ENCODE data around the gene ARSG. TPM values are rescaled to one million over a fixed set of nuclear protein-coding genes. Genes with fewer than 3 reads are reported as not detected.

Gene ARSG
- polyA plus RNA-seq, 3 donors from 2014 or later, result 15.0 to 18.7 (median 15.3) TPM

GRCh38 chr17:68429881-68430280 is 138.6 kb downstream of the ARSG start:
- Mint-ChIP-seq H3K36me3 (peaks cover 26 to 61% (median 28%) of the 10 kb centered on the region in 3 donors), H3K27ac (no peak overlapping the region), H3K27me3 (ENCODE audit: low read depth in 3 of 3) (peaks cover 0 to 5% (median 2%) of the 10 kb centered on the region in 3 donors), H3K4me1 (peaks cover 0 to 6% of the 10 kb centered on the region in 2 donors), H3K4me3 (no peak overlapping the region), H3K9me3 (no peaks in the 10 kb centered on the region)
- DNase-seq, result no peak

DNA sequence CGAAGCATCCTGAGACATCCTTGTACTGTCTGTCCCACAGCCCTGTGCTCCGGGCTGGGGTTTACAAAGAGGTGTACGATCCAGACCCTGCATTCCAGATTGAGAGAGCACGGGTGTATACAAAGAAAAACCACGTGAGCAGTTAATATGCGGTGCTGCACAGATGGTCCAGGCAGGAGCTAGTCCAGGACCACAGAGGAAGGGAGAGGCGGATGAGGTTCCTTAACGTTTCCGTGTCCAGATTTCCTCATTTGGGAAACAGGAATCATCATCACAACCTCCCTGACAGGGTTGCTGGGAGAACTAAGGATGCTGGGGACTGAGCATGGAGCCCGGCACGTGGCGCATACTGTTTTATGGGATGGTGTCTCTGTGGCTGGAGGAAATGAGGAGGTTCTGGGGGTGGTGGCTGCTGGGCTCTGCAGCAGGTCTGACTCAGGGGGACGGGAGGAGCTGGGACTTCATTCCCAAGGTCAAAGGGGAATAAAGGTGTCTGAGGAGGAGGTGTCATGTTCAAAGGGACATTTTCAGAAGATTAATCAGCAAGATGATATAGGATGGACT is 139.8 kb downstream of the ARSG start:
- DNase-seq, result no peak
- Mint-ChIP-seq H3K4me3 (no peak overlapping the region), H3K9me3 (no peaks in the 10 kb centered on the region), H3K27ac (peak overlapping the region in 3 of 6 donors; percentile 29 to 71 (median 51)), H3K4me1 (peaks cover 5 to 12% of the 10 kb centered on the region in 2 donors), H3K27me3 (ENCODE audit: low read depth in 3 of 3) (peaks cover 0 to 5% (median 0%) of the 10 kb centered on the region in 3 donors), H3K36me3 (peaks cover 26 to 63% (median 29%) of the 10 kb centered on the region in 3 donors)

- peak overlapping the region in 5 of 6 donors; percentile 5 to 73 (median 35) for H3K27ac Mint-ChIP-seq
- peak in 1 of 3 donors; percentile 22 for DNase-seq
- H3K27me3 Mint-ChIP-seq (ENCODE audit: low read depth in 3 of 3), result peaks cover 0 to 5% (median 4%) of the 10 kb centered on the region in 3 donors
These were observed 140.4 kb downstream of the ARSG start for GRCh38 chr17:68431661-68432071.

DNA sequence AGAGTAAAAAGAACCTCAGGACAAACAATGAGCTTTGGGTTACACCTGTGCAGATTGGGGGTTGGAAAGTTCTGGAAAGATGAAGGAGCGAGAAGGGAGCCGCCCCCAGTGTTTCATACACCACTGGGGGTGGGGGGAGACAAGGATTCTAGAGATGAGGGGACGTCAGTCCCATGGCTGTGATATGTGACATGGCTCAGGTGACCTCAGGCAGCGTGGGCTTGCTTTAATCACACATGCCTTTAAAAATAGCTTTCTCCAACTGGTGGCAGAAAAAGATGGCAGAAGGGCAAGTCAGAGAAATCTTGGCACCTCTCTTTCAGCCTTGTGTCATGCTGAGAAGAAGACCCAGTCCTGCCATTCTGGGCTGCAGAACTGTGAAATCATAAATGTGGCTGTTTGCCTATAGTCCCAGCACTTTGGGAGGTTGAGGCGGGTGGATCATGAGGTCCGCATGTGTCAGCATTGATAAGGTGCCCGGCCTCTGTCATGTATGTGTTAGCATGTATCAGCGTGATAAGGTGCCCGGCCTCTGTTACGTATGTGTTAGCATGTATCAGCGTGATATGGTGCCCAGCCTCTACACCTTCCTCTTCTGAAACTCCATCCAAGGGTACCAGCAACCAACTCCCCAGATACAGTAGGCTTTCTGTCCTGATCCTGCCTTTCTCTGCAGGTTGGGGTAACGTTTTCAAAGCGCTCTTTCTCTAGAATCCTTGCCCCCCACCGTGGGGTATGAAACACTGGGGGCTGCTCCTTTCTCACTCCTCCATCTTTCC is 141.0 kb downstream of the ARSG start:
- no peak for DNase-seq
- Mint-ChIP-seq H3K9me3 (no peaks in the 10 kb centered on the region), H3K4me1 (peaks cover 17 to 23% of the 10 kb centered on the region in 2 donors), H3K4me3 (no peak overlapping the region), H3K27ac (peak overlapping the region in 5 of 6 donors; percentile 5 to 73 (median 35)), H3K27me3 (ENCODE audit: low read depth in 3 of 3) (peaks cover 0 to 5% (median 4%) of the 10 kb centered on the region in 3 donors), H3K36me3 (peaks cover 26 to 58% (median 32%) of the 10 kb centered on the region in 3 donors)

More at GRCh38 chr17:68431661-68432071, 140.4 kb downstream of the ARSG start:
- Mint-ChIP-seq H3K4me3 (no peak overlapping the region), H3K4me1 (peaks cover 11 to 17% of the 10 kb centered on the region in 2 donors), H3K36me3 (peaks cover 26 to 62% (median 32%) of the 10 kb centered on the region in 3 donors), H3K9me3 (no peaks in the 10 kb centered on the region)

GRCh38 chr17:68433211-68433610 is 141.9 kb downstream of the ARSG start:
- no peaks in the 10 kb centered on the region for H3K9me3 Mint-ChIP-seq
- H3K4me3 Mint-ChIP-seq, result no peak overlapping the region
- peaks cover 26 to 58% (median 32%) of the 10 kb centered on the region in 3 donors for H3K36me3 Mint-ChIP-seq
- peaks cover 2 to 12% (median 10%) of the 10 kb centered on the region in 3 donors for H3K27me3 Mint-ChIP-seq (ENCODE audit: low read depth in 3 of 3)
- peaks cover 26 to 32% of the 10 kb centered on the region in 2 donors for H3K4me1 Mint-ChIP-seq
- no peak for DNase-seq
- H3K27ac Mint-ChIP-seq, result peak overlapping the region in 2 of 6 donors; percentile 13 to 49

GRCh38 chr17:68433911-68434508 is 142.7 kb downstream of the ARSG start:
- H3K4me3 Mint-ChIP-seq, result no peak overlapping the region
- peaks cover 2 to 12% (median 10%) of the 10 kb centered on the region in 3 donors for H3K27me3 Mint-ChIP-seq (ENCODE audit: low read depth in 3 of 3)
- no peaks in the 10 kb centered on the region for H3K9me3 Mint-ChIP-seq
- H3K27ac Mint-ChIP-seq, result peak overlapping the region in 2 of 6 donors; percentile 9 to 32
- H3K4me1 Mint-ChIP-seq, result peaks cover 34 to 40% of the 10 kb centered on the region in 2 donors
- no peak for DNase-seq
- H3K36me3 Mint-ChIP-seq, result peaks cover 24 to 53% (median 27%) of the 10 kb centered on the region in 3 donors

DNA sequence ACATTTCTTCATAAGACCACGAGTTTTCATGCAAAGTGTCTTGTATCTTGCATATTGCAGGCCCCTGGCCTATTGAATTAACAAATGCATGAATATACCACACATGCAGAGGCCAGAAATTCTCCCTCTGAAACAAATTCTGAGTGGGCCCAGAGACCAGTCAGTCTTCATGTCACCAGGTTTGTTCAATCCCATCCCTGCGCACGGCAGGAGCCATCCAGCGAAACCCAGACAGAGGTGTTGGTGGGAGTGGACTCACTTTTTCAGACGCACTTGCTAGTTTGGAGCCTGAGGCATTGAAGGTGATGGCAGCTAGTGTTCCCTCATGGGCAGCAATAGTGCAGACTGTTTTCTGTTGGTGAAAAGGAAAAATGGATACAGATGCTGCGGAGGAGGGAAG is 144.1 kb downstream of the ARSG start:
- peaks cover 22 to 47% (median 25%) of the 10 kb centered on the region in 3 donors for H3K36me3 Mint-ChIP-seq
- H3K4me1 Mint-ChIP-seq, result peaks cover 43 to 50% of the 10 kb centered on the region in 2 donors
- no peaks in the 10 kb centered on the region for H3K9me3 Mint-ChIP-seq
- no peak overlapping the region for H3K4me3 Mint-ChIP-seq
- H3K27ac Mint-ChIP-seq, result no peak overlapping the region
- DNase-seq, result no peak
- H3K27me3 Mint-ChIP-seq (ENCODE audit: low read depth in 3 of 3), result peaks cover 2 to 12% (median 5%) of the 10 kb centered on the region in 3 donors

- Mint-ChIP-seq H3K27me3 (ENCODE audit: low read depth in 3 of 3) (peaks cover 2 to 12% (median 5%) of the 10 kb centered on the region in 3 donors), H3K4me1 (peaks cover 51 to 57% of the 10 kb centered on the region in 2 donors), H3K4me3 (peak overlapping the region; percentile 63 to 96 (median 68)), H3K27ac (peak overlapping the region; percentile 94 to 97 (median 96)), H3K36me3 (peaks cover 22 to 46% (median 23%) of the 10 kb centered on the region in 3 donors), H3K9me3 (no peaks in the 10 kb centered on the region)
- peak; percentile 76 to 84 (median 82) for DNase-seq
These were observed 144.9 kb downstream of the ARSG start for GRCh38 chr17:68435876-68436842.

GRCh38 chr17:68437979-68438822 is 146.9 kb downstream of the ARSG start:
- DNase-seq, result peak; percentile 67 to 70 (median 68)
- peaks cover 58% of the 10 kb centered on the region in 2 donors for H3K4me1 Mint-ChIP-seq
- peak overlapping the region; percentile 94 to 97 (median 96) for H3K27ac Mint-ChIP-seq
- H3K27me3 Mint-ChIP-seq (ENCODE audit: low read depth in 3 of 3), result peaks cover 2 to 12% (median 5%) of the 10 kb centered on the region in 3 donors
- peak overlapping the region; percentile 79 to 96 (median 92) for H3K4me3 Mint-ChIP-seq
- no peaks in the 10 kb centered on the region for H3K9me3 Mint-ChIP-seq
- peaks cover 7 to 27% (median 9%) of the 10 kb centered on the region in 3 donors for H3K36me3 Mint-ChIP-seq

DNA sequence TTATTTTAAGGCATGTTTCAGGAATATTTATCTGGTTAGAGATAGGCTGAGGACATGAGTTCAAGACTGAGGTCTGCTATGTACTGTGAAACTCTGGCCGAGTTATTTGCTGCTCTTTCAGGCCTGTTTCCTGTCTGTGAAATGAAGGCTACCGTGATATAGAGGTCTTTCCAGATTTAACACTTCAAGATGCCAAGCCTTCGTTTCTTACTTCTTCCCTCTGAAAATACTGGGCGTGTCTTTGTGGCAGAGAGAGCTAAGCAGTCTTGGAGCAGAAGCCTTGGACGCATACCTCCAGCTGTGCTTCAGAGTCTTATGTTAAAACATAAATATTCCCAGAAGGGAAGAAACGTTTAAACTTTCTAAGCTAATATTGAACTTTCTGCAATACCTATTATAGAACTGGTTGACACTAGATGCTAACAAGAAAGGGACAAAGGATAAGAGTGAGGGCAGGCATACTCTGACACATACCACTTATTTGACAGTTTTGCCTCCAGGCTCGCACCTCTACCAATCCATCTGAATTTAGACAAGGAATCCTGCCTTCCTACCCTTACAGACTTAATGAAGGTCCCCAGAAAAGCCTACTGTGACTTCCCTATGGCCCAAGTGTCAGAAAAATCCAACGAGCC is 148.5 kb downstream of the ARSG start:
- Mint-ChIP-seq H3K36me3 (peaks cover 11 to 26% (median 13%) of the 10 kb centered on the region in 3 donors), H3K27ac (peak overlapping the region; percentile 68 to 96 (median 82)), H3K4me3 (no peak overlapping the region), H3K4me1 (peaks cover 58% of the 10 kb centered on the region in 2 donors), H3K9me3 (no peaks in the 10 kb centered on the region), H3K27me3 (ENCODE audit: low read depth in 3 of 3) (peaks cover 2 to 12% (median 5%) of the 10 kb centered on the region in 3 donors)
- no peak for DNase-seq

DNA sequence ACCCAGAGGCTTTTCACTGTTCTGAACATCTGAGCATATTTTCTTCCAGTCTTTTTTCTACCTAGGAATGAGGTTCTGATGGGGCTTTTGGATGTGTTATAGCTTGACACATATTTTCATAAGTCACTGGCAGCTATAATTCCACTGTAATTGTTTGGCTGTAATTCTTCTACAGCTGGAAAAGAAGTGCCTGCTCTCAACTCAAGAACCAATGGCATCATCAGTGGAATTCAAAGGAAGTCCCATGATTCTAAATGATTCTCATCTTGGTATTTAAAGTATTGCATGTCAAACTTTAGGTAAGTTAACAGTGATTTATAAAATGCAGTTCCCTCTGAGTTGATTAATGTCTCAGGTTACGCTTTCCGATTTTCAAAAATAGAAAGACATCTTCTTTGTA is 149.2 kb downstream of the ARSG start:
- Mint-ChIP-seq H3K4me1 (peaks cover 58 to 62% of the 10 kb centered on the region in 2 donors), H3K4me3 (peak overlapping the region in 1 of 5 donors; percentile 31), H3K27me3 (ENCODE audit: low read depth in 3 of 3) (peaks cover 2 to 12% (median 8%) of the 10 kb centered on the region in 3 donors), H3K36me3 (peaks cover 11 to 31% (median 13%) of the 10 kb centered on the region in 3 donors), H3K9me3 (no peaks in the 10 kb centered on the region), H3K27ac (peak overlapping the region in 5 of 6 donors; percentile 81 to 90 (median 87))
- DNase-seq, result no peak

All from immature natural killer cell (primary cell).